Measurements from ENCODE around the gene ANKRD13A. TPM values are rescaled to one million over a fixed set of nuclear protein-coding genes. Genes with fewer than 3 reads are reported as not detected.
A peak's percentile ranks its signal among the peaks of the same experiment; 100 is the strongest.

ANKRD13A gene
- total and polyA plus RNA-seq, 9 donors = 34.5 to 56.2 (median 40.1) TPM

- Histone ChIP-seq H3K9me3 (replicated peaks; ENCODE audit: control insufficient read depth, low read depth, low read length) (no peaks in the 10 kb centered on the region), H3K4me3 (ENCODE audit: low read length) (no peak overlapping the region), H3K36me3 (ENCODE audit: control insufficient read depth, insufficient read depth, low read length) (peaks cover 61% of the 10 kb centered on the region), H3K4me1 (ENCODE audit: control insufficient read depth, insufficient read depth, low read length) (peaks cover 5% of the 10 kb centered on the region), H3K27ac (ENCODE audit: low read length) (no peak overlapping the region), H3K27me3 (ENCODE audit: control insufficient read depth, insufficient read depth, low read length) (no peaks in the 10 kb centered on the region)
- no peak for DNase-seq
- WGBS (ENCODE audit: insufficient coverage) = no CpG with 5 or more reads among the region's 2 CpGs
Measured at GRCh38 chr12:110015132-110015531, 15.9 kb downstream of the ANKRD13A start.

- H3K27ac ChIP-seq (ENCODE audit: low read length) = no peak overlapping the region
- DNase-seq = no peak
- peaks cover 41% of the 10 kb centered on the region for H3K4me1 ChIP-seq (ENCODE audit: control insufficient read depth, insufficient read depth, low read length)
- no peak overlapping the region for H3K4me3 ChIP-seq (ENCODE audit: low read length)
- WGBS (ENCODE audit: insufficient coverage) = 83% methylated on average over 3 of the region's 4 CpGs
- H3K36me3 ChIP-seq (ENCODE audit: control insufficient read depth, insufficient read depth, low read length) = peaks cover 47% of the 10 kb centered on the region
- no peaks in the 10 kb centered on the region for H3K9me3 ChIP-seq (replicated peaks; ENCODE audit: control insufficient read depth, low read depth, low read length)
- H3K27me3 ChIP-seq (ENCODE audit: control insufficient read depth, insufficient read depth, low read length) = no peaks in the 10 kb centered on the region
Measured at GRCh38 chr12:110020956-110021355, 21.7 kb downstream of the ANKRD13A start.

DNA sequence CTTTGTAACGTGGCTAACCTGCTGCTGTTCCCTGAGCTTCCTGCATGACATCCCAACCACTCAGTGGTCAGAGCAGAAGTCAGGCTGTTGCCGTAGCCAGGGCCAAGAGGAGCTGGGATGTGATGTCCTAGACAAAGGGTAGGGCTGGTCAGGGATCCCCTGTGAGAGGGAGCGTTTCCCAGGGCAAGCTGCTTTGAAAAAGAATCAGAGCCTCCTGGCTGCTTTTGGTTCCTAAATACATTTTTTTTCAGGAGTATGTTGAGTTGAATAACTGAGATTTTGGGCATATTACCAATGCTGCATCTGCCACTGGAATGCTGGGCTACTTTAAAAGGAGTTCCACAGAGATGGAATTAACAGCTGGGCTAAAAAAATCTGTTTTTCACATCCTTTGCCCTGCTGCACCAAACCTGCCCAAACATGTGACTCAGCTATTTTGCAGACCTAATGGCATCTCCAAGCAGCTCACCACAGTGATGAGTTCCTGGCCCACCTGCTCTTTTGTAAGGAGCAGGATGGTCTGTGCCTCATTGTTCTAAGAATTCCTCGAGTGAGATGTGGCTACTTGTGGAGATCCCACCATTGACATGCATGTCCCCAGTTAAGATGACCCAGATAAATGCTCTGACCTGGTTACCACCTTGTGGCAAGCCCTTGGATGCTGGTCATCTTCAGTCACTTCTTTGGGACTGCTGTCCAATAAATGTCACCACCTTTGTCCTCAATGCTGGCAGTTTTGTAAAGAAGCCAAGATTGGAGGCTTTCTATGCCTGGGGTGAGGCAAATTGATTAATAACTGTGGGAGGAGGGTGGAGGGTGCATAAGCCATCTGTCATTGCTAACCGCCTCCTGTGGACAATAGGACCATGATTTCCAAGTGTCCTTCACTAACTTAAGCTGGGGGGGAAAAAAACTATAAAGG lies 24.1 kb downstream of the ANKRD13A start:
- H3K4me3 ChIP-seq (ENCODE audit: low read length) = no peak overlapping the region
- H3K9me3 ChIP-seq (replicated peaks; ENCODE audit: control insufficient read depth, low read depth, low read length) = no peaks in the 10 kb centered on the region
- H3K36me3 ChIP-seq (ENCODE audit: control insufficient read depth, insufficient read depth, low read length) = peaks cover 46% of the 10 kb centered on the region
- no peaks in the 10 kb centered on the region for H3K27me3 ChIP-seq (ENCODE audit: control insufficient read depth, insufficient read depth, low read length)
- peak; percentile 94 for DNase-seq
- peaks cover 41% of the 10 kb centered on the region for H3K4me1 ChIP-seq (ENCODE audit: control insufficient read depth, insufficient read depth, low read length)
- peak overlapping the region; percentile 74 for H3K27ac ChIP-seq (ENCODE audit: low read length)
- 71% methylated on average over 2 of the region's 5 CpGs for WGBS (ENCODE audit: insufficient coverage)

DNA sequence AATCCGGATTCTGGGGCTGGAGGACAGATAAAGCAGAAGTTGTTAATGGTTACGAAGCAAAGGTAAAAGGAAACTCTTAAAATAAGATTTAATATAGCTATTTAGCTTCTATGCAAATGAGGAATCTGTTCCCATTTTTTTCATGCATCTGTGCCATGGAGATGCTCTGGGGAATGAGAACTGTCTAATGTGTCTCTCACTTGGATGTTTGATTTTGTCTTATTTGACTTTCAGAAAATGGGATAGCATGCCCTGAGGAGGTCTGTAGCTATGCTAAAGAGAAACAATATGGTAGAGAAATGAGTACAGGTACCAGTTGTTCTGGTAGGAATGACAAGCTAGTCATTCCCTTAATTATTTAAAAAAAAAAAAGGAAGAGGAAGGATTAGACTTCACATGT lies 24.8 kb downstream of the ANKRD13A start:
- Histone ChIP-seq H3K27ac (ENCODE audit: low read length) (peak overlapping the region; percentile 74), H3K27me3 (ENCODE audit: control insufficient read depth, insufficient read depth, low read length) (no peaks in the 10 kb centered on the region), H3K4me3 (ENCODE audit: low read length) (no peak overlapping the region), H3K9me3 (replicated peaks; ENCODE audit: control insufficient read depth, low read depth, low read length) (no peaks in the 10 kb centered on the region), H3K4me1 (ENCODE audit: control insufficient read depth, insufficient read depth, low read length) (peaks cover 41% of the 10 kb centered on the region), H3K36me3 (ENCODE audit: control insufficient read depth, insufficient read depth, low read length) (peaks cover 44% of the 10 kb centered on the region)
- no CpG with 5 or more reads among the region's 2 CpGs for WGBS (ENCODE audit: insufficient coverage)
- no peak for DNase-seq

- Histone ChIP-seq H3K27ac (ENCODE audit: low read length) (no peak overlapping the region), H3K27me3 (ENCODE audit: control insufficient read depth, insufficient read depth, low read length) (no peaks in the 10 kb centered on the region), H3K4me1 (ENCODE audit: control insufficient read depth, insufficient read depth, low read length) (peaks cover 14% of the 10 kb centered on the region), H3K4me3 (ENCODE audit: low read length) (no peak overlapping the region), H3K9me3 (replicated peaks; ENCODE audit: control insufficient read depth, low read depth, low read length) (no peaks in the 10 kb centered on the region), H3K36me3 (ENCODE audit: control insufficient read depth, insufficient read depth, low read length) (peaks cover 38% of the 10 kb centered on the region)
- WGBS (ENCODE audit: insufficient coverage) = 78% methylated on average over 3 of the region's 6 CpGs
- DNase-seq = no peak
Measured at GRCh38 chr12:110028323-110028722, 29.1 kb downstream of the ANKRD13A start.

DNA sequence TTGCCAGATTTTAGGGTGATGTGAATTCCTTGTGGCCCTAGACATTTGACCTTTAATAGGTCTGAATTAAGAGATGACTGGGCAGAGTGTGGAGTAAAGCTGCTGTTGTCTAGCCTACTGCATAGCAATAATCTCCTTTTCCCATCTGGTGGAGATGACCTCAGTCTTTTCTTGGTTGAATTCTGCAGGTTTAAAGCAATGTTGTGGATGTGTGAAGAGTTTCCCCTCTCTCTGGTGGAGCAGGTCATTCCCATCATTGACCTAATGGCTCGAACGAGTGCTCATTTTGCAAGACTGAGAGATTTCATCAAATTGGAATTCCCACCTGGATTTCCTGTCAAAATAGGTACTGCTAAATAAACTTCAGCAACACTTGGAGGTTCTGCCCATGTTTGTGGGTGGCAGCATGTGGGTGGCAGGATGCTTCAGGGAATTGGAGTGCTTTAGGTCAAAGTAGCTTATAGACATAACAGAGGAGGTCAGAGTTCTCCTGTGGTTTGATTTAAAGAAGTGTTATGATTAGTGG lies 30.1 kb downstream of the ANKRD13A start:
- 60% methylated on average over 1 of the region's 2 CpGs for WGBS (ENCODE audit: insufficient coverage)
- DNase-seq = no peak
- Histone ChIP-seq H3K4me3 (ENCODE audit: low read length) (no peak overlapping the region), H3K36me3 (ENCODE audit: control insufficient read depth, insufficient read depth, low read length) (peaks cover 42% of the 10 kb centered on the region), H3K27ac (ENCODE audit: low read length) (no peak overlapping the region), H3K4me1 (ENCODE audit: control insufficient read depth, insufficient read depth, low read length) (peaks cover 8% of the 10 kb centered on the region), H3K27me3 (ENCODE audit: control insufficient read depth, insufficient read depth, low read length) (no peaks in the 10 kb centered on the region), H3K9me3 (replicated peaks; ENCODE audit: control insufficient read depth, low read depth, low read length) (no peaks in the 10 kb centered on the region)

- H3K9me3 ChIP-seq (replicated peaks; ENCODE audit: control insufficient read depth, low read depth, low read length) = no peaks in the 10 kb centered on the region
- H3K4me3 ChIP-seq (ENCODE audit: low read length) = no peak overlapping the region
- no peaks in the 10 kb centered on the region for H3K27me3 ChIP-seq (ENCODE audit: control insufficient read depth, insufficient read depth, low read length)
- peaks cover 60% of the 10 kb centered on the region for H3K36me3 ChIP-seq (ENCODE audit: control insufficient read depth, insufficient read depth, low read length)
- DNase-seq = no peak
- WGBS (ENCODE audit: insufficient coverage) = 100% methylated on average over 1 of the region's 3 CpGs
- H3K4me1 ChIP-seq (ENCODE audit: control insufficient read depth, insufficient read depth, low read length) = no peaks in the 10 kb centered on the region
- H3K27ac ChIP-seq (ENCODE audit: low read length) = no peak overlapping the region
Measured at GRCh38 chr12:110033888-110034287, 34.7 kb downstream of the ANKRD13A start.

GRCh38 chr12:110035534-110036104 lies 36.4 kb downstream of the ANKRD13A start:
- H3K9me3 ChIP-seq (replicated peaks; ENCODE audit: control insufficient read depth, low read depth, low read length) = no peaks in the 10 kb centered on the region
- no peak overlapping the region for H3K27ac ChIP-seq (ENCODE audit: low read length)
- no peak overlapping the region for H3K4me3 ChIP-seq (ENCODE audit: low read length)
- H3K27me3 ChIP-seq (ENCODE audit: control insufficient read depth, insufficient read depth, low read length) = no peaks in the 10 kb centered on the region
- DNase-seq = no peak
- H3K36me3 ChIP-seq (ENCODE audit: control insufficient read depth, insufficient read depth, low read length) = peaks cover 57% of the 10 kb centered on the region
- 100% methylated on average over 2 of the region's 7 CpGs for WGBS (ENCODE audit: insufficient coverage)
- H3K4me1 ChIP-seq (ENCODE audit: control insufficient read depth, insufficient read depth, low read length) = no peaks in the 10 kb centered on the region

- DNase-seq = no peak
- no peaks in the 10 kb centered on the region for H3K9me3 ChIP-seq (replicated peaks; ENCODE audit: control insufficient read depth, low read depth, low read length)
- H3K36me3 ChIP-seq (ENCODE audit: control insufficient read depth, insufficient read depth, low read length) = peaks cover 61% of the 10 kb centered on the region
- H3K4me3 ChIP-seq (ENCODE audit: low read length) = no peak overlapping the region
- H3K4me1 ChIP-seq (ENCODE audit: control insufficient read depth, insufficient read depth, low read length) = peaks cover 9% of the 10 kb centered on the region
- WGBS (ENCODE audit: insufficient coverage) = 66% methylated on average over 3 of the region's 5 CpGs
- no peaks in the 10 kb centered on the region for H3K27me3 ChIP-seq (ENCODE audit: control insufficient read depth, insufficient read depth, low read length)
- H3K27ac ChIP-seq (ENCODE audit: low read length) = no peak overlapping the region
Measured at GRCh38 chr12:110037315-110037714, 38.1 kb downstream of the ANKRD13A start.

GRCh38 chr12:110038741-110039084 lies 39.5 kb downstream of the ANKRD13A start:
- peaks cover 58% of the 10 kb centered on the region for H3K36me3 ChIP-seq (ENCODE audit: control insufficient read depth, insufficient read depth, low read length)
- no CpG with 5 or more reads among the region's 5 CpGs for WGBS (ENCODE audit: insufficient coverage)
- peaks cover 21% of the 10 kb centered on the region for H3K4me1 ChIP-seq (ENCODE audit: control insufficient read depth, insufficient read depth, low read length)

More at GRCh38 chr12:110038741-110039084, 39.5 kb downstream of the ANKRD13A start:
- Histone ChIP-seq H3K27me3 (ENCODE audit: control insufficient read depth, insufficient read depth, low read length) (no peaks in the 10 kb centered on the region), H3K4me3 (ENCODE audit: low read length) (no peak overlapping the region), H3K9me3 (replicated peaks; ENCODE audit: control insufficient read depth, low read depth, low read length) (no peaks in the 10 kb centered on the region), H3K27ac (ENCODE audit: low read length) (no peak overlapping the region)
- DNase-seq = no peak
